GM20431 (cell line): ENCODE results near the gene TAF11L9.
"Not testable (repeated sequence)": the region's sequence is repeated elsewhere in the genome, so short reads cannot be mapped to it uniquely, and the experiment has no call there.

ENCODE experiments used
- in situ Hi-C: fragments of 300-500 bp; cut with MseI, MboI; formaldehyde crosslinking; loops from one replicate; pipeline ENCODE4 v1.15.0; 2020; ENCODE audit warnings: low sequenced_read_pairs; ENCODE audit not compliant: unreplicated experiment

Gene TAF11L9

GRCh38 chr5:17594255-17594654 lies at the start of gene TAF11L9:
TSS of gene TAF11L9 (minus strand) at chr5:17594394.
- in situ Hi-C loops: not testable (repeated sequence)

GRCh38 chr5:17634160-17634559 lies 40.0 kb upstream of the TAF11L9 start, which contains the start of gene TAF11L14:
TSS of gene TAF11L14 (plus strand) at chr5:17634460.
- in situ Hi-C loops: no loop called here

- in situ Hi-C loops: not testable (repeated sequence)
Measured at GRCh38 chr5:17631788-17632187, 37.6 kb upstream of the TAF11L9 start, which contains the start of gene TAF11L13. TSS of gene TAF11L13 (plus strand) at chr5:17632088.

- in situ Hi-C loops: no loop called here
Measured at GRCh38 chr5:17625686-17626085, 31.5 kb upstream of the TAF11L9 start.

GRCh38 chr5:17620627-17621026 lies 26.4 kb upstream of the TAF11L9 start:
- in situ Hi-C loops: no loop called here

- in situ Hi-C loops: no loop called here
Measured at GRCh38 chr5:17619354-17619753, 25.2 kb upstream of the TAF11L9 start.

GRCh38 chr5:17614872-17615605 lies 20.8 kb upstream of the TAF11L9 start:
- in situ Hi-C loops: no loop called here

GRCh38 chr5:17610092-17610491 lies 15.9 kb upstream of the TAF11L9 start, which contains the start of gene TAF11L12:
TSS of gene TAF11L12 (plus strand) at chr5:17610392.
- in situ Hi-C loops: not testable (repeated sequence)

GRCh38 chr5:17607461-17607860 lies 13.3 kb upstream of the TAF11L9 start:
- in situ Hi-C loops: not testable (repeated sequence)

- in situ Hi-C loops: no loop called here
Measured at GRCh38 chr5:17604951-17605350, 10.8 kb upstream of the TAF11L9 start.

GRCh38 chr5:17603880-17604279 lies 9.7 kb upstream of the TAF11L9 start, which contains the start of gene TAF11L11:
TSS of gene TAF11L11 (plus strand) at chr5:17604183.
- in situ Hi-C loops: not testable (repeated sequence)

GRCh38 chr5:17597728-17598127 lies 3.5 kb upstream of the TAF11L9 start, which contains the start of gene TAF11L10:
TSS of gene TAF11L10 (minus strand) at chr5:17597828.
- in situ Hi-C loops: not testable (repeated sequence)

GRCh38 chr5:17590860-17591259 lies 3.3 kb downstream of the TAF11L9 start, which contains the start of gene TAF11L8:
TSS of gene TAF11L8 (minus strand) at chr5:17590960.
- in situ Hi-C loops: not testable (repeated sequence)

GRCh38 chr5:17585658-17586057 lies 8.5 kb downstream of the TAF11L9 start, which contains the start of gene TAF11L7:
TSS of gene TAF11L7 (minus strand) at chr5:17585758.
- in situ Hi-C loops: not testable (repeated sequence)
